K562 (cell line): ENCODE measurements around the gene STAT4. TPM values are rescaled to one million over a fixed set of nuclear protein-coding genes. Genes with fewer than 3 reads are reported as not detected.

Experiments
- CHD7 ChIP-seq: fragments of 200-600 bp; sonication (generic); IDR thresholded peaks from one replicate; pipeline ENCODE4 v1.6.1; 2012; ENCODE audit warnings: mild to moderate bottlenecking, low read depth, low read length, inconsistent platforms
- IRF2 ChIP-seq: sonication (generic); formaldehyde crosslinking; IDR thresholded peaks from 2 replicates; pipeline ENCODE4 v1.8.1; 2022; ENCODE audit warnings: mild to moderate bottlenecking, missing genetic modification reagents
- MITF ChIP-seq: IDR thresholded peaks from 2 replicates; pipeline ENCODE4 v1.6.1; 2014; ENCODE audit warnings: antibody characterized with exemption
- SLC30A9 ChIP-seq: fragments of 250-450 bp; sonication (Bioruptor Pico); IDR thresholded peaks from 2 replicates; pipeline ENCODE4 v1.8.0; 2022; ENCODE audit warnings: mild to moderate bottlenecking, moderate library complexity
- ZBTB1 ChIP-seq: sonication (generic); formaldehyde crosslinking; IDR thresholded peaks from 2 replicates; pipeline ENCODE4 v1.8.1; 2023; ENCODE audit warnings: missing genetic modification reagents, low read depth, mild to moderate bottlenecking, borderline replicate concordance
- ZNF707 ChIP-seq: fragments of 250-450 bp; sonication (Bioruptor Pico); conservative IDR thresholded peaks from 2 replicates; pipeline ENCODE4 v1.8.0; 2022; ENCODE audit warnings: inconsistent platforms, mild to moderate bottlenecking, moderate library complexity
- polyA plus RNA-seq, 8 experiments: library from polyadenylated mRNA; depleted of rRNA in 4 of 8; stranded (reverse) in 5 of 8; unstranded in 3 of 8; fragments of >200 nt; fragmentation: Nextera tagmentation in 2 of 8; fragmentation: Illumina TruSeq in 1 of 8; extraction: Ambion mirVana in 2 of 8; extraction: Trizol in 1 of 8; gene quantifications; 2 replicates each; pipeline versions ENCODE4 v1.2.1 to v1.2.3, GENCODE V29; 2011 to 2014; ENCODE audit warnings: inconsistent platforms in 1 of 8, missing spikeins in 1 of 8
- total RNA-seq, 7 experiments: library from RNA; depleted of rRNA in 6 of 7; stranded (reverse); fragments of >200 nt in 6 of 7; fragmentation: Illumina TruSeq in 2 of 7; extraction: Trizol in 2 of 7; gene quantifications; 2 replicates each; pipeline versions ENCODE4 v1.2.1 to v1.2.3, GENCODE V29; 2011 to 2021; ENCODE audit warnings: low replicate concordance in 1 of 7
- TF ChIP-seq, protein P1 (sequence below): fragments of 450-650 bp; formaldehyde crosslinking; conservative IDR thresholded peaks from 2 replicates; pipeline ENCODE4 v1.4.0; 2022; ENCODE audit warnings: mild to moderate bottlenecking, missing genetic modification characterization
- TF ChIP-seq, protein P2 (sequence below): sonication (generic); formaldehyde crosslinking; IDR thresholded peaks from 2 replicates; pipeline ENCODE4 v1.8.0; 2023; ENCODE audit warnings: missing genetic modification reagents, mild to moderate bottlenecking, borderline replicate concordance

The STAT4 gene
- total and polyA plus RNA-seq, 9 of the 15 experiments (the other 6 are each of a cell fraction or from before 2014, with no cell fraction given), result 0.01 to 0.06 (median 0.03) TPM; not detected in 6

GRCh38 chr2:191183516-191183915, 32.7 kb upstream of the STAT4 start (continued):
- TF ChIP-seq, protein P1, sequence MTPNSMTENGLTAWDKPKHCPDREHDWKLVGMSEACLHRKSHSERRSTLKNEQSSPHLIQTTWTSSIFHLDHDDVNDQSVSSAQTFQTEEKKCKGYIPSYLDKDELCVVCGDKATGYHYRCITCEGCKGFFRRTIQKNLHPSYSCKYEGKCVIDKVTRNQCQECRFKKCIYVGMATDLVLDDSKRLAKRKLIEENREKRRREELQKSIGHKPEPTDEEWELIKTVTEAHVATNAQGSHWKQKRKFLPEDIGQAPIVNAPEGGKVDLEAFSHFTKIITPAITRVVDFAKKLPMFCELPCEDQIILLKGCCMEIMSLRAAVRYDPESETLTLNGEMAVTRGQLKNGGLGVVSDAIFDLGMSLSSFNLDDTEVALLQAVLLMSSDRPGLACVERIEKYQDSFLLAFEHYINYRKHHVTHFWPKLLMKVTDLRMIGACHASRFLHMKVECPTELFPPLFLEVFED (CRISPR knock-in tag), result no peak
- no peak for TF ChIP-seq ZBTB1 (CRISPR knock-in tag)
- no peak for TF ChIP-seq SLC30A9 (CRISPR knock-in tag)
- no peak for TF ChIP-seq CHD7
- TF ChIP-seq, protein P2, sequence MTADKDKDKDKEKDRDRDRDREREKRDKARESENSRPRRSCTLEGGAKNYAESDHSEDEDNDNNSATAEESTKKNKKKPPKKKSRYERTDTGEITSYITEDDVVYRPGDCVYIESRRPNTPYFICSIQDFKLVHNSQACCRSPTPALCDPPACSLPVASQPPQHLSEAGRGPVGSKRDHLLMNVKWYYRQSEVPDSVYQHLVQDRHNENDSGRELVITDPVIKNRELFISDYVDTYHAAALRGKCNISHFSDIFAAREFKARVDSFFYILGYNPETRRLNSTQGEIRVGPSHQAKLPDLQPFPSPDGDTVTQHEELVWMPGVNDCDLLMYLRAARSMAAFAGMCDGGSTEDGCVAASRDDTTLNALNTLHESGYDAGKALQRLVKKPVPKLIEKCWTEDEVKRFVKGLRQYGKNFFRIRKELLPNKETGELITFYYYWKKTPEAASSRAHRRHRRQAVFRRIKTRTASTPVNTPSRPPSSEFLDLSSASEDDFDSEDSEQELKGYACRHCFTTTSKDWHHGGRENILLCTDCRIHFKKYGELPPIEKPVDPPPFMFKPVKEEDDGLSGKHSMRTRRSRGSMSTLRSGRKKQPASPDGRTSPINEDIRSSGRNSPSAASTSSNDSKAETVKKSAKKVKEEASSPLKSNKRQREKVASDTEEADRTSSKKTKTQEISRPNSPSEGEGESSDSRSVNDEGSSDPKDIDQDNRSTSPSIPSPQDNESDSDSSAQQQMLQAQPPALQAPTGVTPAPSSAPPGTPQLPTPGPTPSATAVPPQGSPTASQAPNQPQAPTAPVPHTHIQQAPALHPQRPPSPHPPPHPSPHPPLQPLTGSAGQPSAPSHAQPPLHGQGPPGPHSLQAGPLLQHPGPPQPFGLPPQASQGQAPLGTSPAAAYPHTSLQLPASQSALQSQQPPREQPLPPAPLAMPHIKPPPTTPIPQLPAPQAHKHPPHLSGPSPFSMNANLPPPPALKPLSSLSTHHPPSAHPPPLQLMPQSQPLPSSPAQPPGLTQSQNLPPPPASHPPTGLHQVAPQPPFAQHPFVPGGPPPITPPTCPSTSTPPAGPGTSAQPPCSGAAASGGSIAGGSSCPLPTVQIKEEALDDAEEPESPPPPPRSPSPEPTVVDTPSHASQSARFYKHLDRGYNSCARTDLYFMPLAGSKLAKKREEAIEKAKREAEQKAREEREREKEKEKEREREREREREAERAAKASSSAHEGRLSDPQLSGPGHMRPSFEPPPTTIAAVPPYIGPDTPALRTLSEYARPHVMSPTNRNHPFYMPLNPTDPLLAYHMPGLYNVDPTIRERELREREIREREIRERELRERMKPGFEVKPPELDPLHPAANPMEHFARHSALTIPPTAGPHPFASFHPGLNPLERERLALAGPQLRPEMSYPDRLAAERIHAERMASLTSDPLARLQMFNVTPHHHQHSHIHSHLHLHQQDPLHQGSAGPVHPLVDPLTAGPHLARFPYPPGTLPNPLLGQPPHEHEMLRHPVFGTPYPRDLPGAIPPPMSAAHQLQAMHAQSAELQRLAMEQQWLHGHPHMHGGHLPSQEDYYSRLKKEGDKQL (CRISPR knock-in tag), result no peak
- no peak for TF ChIP-seq ZNF707
- TF ChIP-seq MITF, result no peak
- TF ChIP-seq IRF2 (CRISPR knock-in tag), result no peak
